SH-SY5Y (cell line): Measurements from ENCODE around the gene EPS8L3.
"Not testable (repeated sequence)": the region's sequence is repeated elsewhere in the genome, so short reads cannot be mapped to it uniquely, and the experiment has no call there.

ENCODE experiments used
- GATA2 ChIP-seq: IDR thresholded peaks from 2 replicates; pipeline ENCODE4 v1.6.1; 2011; ENCODE audit warnings: mild to moderate bottlenecking, low read depth, low read length
- GATA3 ChIP-seq: IDR thresholded peaks from 2 replicates; pipeline ENCODE4 v1.6.1; 2011; ENCODE audit warnings: low read depth, mild to moderate bottlenecking, low read length, moderate library complexity

DNA sequence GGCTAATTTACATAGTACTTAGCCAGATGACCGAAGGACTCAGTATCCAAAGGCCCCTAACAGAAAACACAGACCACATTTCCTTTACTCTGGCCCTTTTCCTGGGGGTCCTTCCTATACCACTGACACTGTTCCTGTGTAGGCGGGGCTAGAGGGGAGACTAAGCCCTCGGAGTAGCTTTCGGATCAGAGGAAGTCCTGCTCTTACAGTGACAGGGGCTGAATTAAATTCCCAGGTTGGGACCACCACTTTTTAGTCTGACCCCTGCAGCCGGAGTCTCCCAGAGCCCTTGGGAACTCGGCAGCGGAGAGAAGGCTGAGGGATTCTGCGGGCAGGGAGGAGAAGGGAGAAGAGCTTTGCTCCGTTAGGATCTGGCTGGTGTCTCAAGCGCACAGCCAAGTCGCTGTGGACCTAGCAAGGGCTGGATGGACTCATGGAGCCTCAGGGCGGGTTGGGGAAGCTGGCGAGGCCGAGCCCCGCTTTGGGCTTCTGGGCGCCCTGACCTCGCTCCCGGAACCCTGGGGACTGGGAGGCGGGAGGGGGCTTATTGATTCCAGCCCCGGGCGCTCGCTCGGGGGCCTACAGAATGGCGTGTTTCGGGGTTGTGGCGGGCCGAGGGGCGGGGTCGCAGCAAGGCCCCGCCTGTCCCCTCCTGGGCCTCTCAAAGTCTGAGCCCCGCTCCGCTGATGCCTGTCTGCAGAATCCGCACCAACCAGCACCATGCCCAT is 52.0 kb downstream of the EPS8L3 start, which contains the start of gene GSTM5:
- TF ChIP-seq GATA2, GATA3: not testable (repeated sequence)
